HG03060 (cell line): ENCODE results near the gene DRAP1.

ENCODE experiments used
- ATAC-seq: cut with Tn5 transposase; IDR thresholded peaks from one replicate; pipeline ENCODE4 v1.9.1; 2021; ENCODE audit warnings: low read depth, moderate number of reproducible peaks; ENCODE audit not compliant: unreplicated experiment

The DRAP1 gene

DNA sequence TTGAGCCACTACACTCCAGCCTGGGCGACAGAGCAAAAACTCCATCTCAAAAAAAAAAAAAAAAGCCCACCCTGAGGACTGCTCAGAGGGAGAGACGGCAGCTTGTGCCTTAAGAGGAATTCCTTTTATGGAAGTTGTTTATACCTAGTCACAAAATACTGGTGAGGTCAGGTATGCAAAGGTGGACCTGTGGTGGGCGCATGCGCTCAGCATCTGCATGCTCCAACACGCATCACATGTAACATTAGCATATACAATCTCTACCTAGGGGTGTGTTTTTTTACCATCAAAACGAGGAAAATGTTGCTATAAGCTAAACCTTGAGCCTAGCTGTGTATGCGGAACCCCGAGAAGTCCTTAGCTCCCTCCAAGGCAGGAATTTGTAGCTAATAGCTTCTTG lies 35.5 kb downstream of the DRAP1 start:
- ATAC-seq = no peak

GRCh38 chr11:65958291-65958690 lies 39.1 kb downstream of the DRAP1 start:
- no peak for ATAC-seq

GRCh38 chr11:65958774-65959420 lies 39.7 kb downstream of the DRAP1 start:
- ATAC-seq = no peak

DNA sequence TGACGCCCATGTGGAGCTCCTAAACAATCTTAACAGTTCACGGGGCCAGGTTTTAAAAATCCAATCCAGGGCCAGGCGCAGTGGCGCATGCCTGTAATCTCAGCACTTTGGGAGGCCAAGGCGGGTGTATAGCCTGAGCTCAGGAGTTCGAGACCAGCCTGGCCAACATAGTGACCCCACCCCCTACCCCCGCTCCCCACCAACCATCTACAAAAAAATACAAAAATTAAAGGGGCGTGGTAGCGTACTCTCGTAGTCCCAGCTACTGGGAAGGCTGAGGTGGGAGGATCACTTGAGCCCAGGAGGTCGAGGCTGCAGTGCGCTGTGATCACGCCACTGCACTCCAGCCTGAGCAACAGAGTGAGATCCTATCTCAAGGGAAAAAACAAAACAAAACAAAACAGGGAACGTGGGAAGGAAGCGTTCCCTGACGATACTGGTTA lies 41.6 kb downstream of the DRAP1 start:
- ATAC-seq = no peak

GRCh38 chr11:65961267-65962140 lies 42.3 kb downstream of the DRAP1 start, which contains the start of gene SART1:
Gene SART1 (plus strand): TSS chr11:65961734. CDS start chr11:65961781, 47 bp downstream.
- ATAC-seq = peak; percentile 83

- no peak for ATAC-seq
Measured at GRCh38 chr11:65962141-65962564, 42.9 kb downstream of the DRAP1 start.

DNA sequence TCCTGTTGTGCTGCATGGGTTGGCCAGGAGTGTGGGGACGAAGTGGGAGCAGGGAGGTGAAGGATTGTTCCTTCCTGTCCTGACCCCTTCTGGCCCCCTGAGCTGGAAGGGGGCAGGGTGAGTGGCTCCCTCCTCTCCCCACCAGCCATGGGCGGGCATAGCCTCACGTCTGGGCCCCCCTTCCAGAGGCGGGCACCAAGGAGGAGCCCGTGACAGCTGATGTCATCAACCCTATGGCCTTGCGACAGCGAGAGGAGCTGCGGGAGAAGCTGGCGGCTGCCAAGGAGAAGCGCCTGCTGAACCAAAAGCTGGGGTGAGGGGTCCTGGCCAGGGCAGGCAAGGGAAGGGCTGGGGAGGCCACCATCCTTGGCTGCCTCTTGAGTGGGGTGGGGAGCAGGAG lies 45.7 kb downstream of the DRAP1 start:
- ATAC-seq = no peak

- ATAC-seq = no peak
Measured at GRCh38 chr11:65965986-65966762, 46.9 kb downstream of the DRAP1 start.

DNA sequence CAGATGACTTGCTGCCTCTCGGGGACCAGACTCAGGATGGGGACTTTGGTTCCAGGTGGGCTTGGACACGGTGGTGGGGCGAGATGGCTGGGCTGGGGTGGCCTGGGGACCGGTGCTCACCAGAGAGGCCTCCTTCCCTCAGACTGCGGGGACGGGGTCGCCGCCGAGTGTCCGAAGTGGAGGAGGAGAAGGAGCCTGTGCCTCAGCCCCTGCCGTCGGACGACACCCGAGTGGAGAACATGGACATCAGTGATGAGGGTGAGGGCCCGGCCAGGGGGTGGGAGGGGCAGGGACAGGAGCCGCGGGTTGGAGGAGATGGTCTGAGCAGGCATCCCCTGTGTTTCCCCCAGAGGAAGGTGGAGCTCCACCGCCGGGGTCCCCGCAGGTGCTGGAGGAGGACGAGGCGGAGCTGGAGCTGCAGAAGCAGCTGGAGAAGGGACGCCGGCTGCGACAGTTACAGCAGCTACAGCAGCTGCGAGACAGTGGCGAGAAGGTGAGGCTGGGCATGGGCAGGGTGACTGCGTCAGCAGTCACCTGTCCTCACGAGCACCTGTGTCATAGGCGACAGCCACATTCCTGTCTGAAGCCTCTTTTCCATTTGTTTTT lies 48.2 kb downstream of the DRAP1 start:
- no peak for ATAC-seq

DNA sequence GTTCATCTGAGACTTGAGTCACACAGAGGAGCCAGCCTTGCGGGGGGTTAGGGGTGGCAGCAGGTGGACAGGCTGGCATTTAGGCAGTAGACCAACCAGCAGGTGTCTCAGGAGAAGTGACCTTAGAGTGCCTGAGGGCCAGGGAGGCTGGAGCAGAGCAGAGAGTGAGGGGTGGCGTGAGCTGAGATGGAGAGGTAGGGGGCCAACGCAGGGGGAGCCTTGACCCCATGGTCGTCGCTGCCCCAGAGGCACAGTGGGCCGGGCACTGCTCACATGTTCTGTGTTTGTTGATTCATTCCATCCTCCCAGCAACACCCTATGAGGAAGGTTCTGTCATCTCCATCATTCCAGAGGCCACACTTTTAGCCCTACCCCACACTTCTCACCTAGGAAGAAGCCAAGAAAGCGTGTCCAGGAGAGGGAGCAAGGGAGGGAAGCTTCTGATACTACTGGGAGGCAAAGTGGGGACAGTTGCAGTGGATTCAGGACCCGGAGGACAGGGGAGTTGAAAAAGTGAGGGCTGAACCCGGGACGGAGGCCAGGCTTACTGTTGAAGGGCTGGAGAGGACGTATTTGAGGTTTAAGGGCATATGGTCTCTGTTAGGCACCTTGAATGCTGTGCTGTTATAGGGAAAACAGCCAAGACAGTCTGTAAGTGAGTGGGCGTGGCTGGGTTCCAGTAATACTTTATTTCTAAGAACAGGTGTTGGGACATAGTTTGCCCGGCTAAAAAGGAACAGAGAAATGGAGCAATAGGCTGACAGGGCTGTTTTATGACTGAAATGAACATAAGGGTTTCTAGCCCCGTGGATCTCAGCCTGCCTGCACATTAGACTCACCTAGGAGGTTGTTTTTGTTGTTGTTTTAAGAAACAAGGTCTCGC lies 49.6 kb downstream of the DRAP1 start:
- no peak for ATAC-seq
